Fibroblast of lung (primary cell): ENCODE measurements around the gene NUDT5.

ENCODE experiments used
- CTCF ChIP-seq, 2 donors: IDR thresholded peaks in 1 of 2; conservative IDR thresholded peaks in 1 of 2; 1 replicate in 1 of 2; 2 replicates in 1 of 2; pipeline ENCODE4 v1.5.1; 2011 to 2012; ENCODE audit warnings: low read length in 2 of 2, control low read depth in 1 of 2, inconsistent platforms in 1 of 2, low read depth in 1 of 2, mild to moderate bottlenecking in 1 of 2
- EZH2 ChIP-seq: IDR thresholded peaks from 2 replicates; pipeline ENCODE4 v1.5.1; 2012; ENCODE audit warnings: low read length, control low read depth, mild to moderate bottlenecking; ENCODE audit errors: missing control alignments

GRCh38 chr10:12235796-12236195, 40.1 kb upstream of the NUDT5 start:
- TF ChIP-seq CTCF (conservative IDR thresholded peaks at IDR 0.05 in 1 of 2, IDR thresholded peaks at IDR 0.05 in 1 of 2; ENCODE audit: low read depth in 1 of 2, low read length in 2 of 2) (no peak), EZH2 (no peak)
